Epithelial cell of esophagus (primary cell): Measurements from ENCODE around the gene NRM.

Experiments used
- DNase-seq: peaks from one replicate; pipeline ENCODE4 v3.0.0; 2010; ENCODE audit warnings: low read depth
- H3K4me3 ChIP-seq: 2 replicates; pipeline ENCODE4 v1.5.1; 2011; ENCODE audit warnings: mild to moderate bottlenecking, low read length, control low read depth
- CTCF ChIP-seq: IDR thresholded peaks from 2 replicates; pipeline ENCODE4 v1.5.1; 2011; ENCODE audit warnings: low read depth, mild to moderate bottlenecking, low read length, control low read depth, inconsistent platforms; ENCODE audit not compliant: insufficient read depth; ENCODE audit errors: missing control alignments

The NRM gene

GRCh38 chr6:30640481-30640880 lies 50.3 kb downstream of the NRM start:
- DNase-seq: no peak
- H3K4me3 ChIP-seq: no peak overlapping the region
- peak; percentile 1 for TF ChIP-seq CTCF
